ENCODE results near the gene NKD2.

The NKD2 gene

GRCh38 chr5:1032011-1032410 is 23.4 kb downstream of the NKD2 start:
- no peak for DNase-seq

- no peak for DNase-seq
Measured at GRCh38 chr5:1032551-1033027, 24.0 kb downstream of the NKD2 start.

- DNase-seq, result no peak
Measured at GRCh38 chr5:1033178-1033577, 24.6 kb downstream of the NKD2 start.

DNA sequence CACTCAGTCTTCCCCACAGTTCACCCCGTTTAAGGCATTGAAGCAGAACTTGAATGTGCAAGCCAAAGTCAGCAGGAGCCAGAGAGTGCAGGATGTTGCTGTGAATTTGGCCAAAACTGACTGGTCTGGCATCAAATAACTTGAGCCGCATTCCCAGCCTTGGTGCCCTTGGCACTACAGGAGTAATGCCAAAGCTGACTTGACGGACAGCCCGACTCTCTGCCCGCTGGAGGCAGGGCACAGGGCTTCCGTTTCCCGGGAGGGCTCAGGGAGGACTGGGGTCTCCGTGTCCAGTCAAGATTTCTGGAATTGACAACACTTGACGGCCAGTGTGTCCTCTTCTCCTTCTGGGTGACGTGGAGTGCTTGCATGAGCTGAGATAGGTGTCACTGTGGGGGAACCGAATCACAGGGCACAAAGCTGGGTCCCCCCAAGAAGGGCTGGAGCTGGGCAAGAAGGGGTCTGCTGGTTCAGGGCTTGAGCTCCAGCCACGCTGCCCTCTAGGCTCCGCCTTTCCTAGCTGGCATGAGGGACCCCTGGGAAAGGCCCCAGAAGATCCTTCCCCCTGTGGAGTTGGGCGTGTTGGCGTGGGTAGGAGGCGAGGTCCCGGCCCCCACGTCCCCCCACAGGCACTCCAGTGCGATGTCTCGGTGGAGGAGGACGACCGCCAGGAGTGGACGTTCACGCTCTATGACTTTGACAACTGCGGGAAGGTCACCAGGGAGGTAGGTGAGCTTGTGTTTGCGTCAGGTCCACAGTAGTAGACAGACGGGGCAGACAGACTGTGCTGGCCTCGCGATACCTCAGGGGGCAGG is 25.2 kb downstream of the NKD2 start:
- no peak for DNase-seq

- no peak for DNase-seq
Measured at GRCh38 chr5:1034421-1034905, 25.9 kb downstream of the NKD2 start.

- DNase-seq, result no peak
Measured at GRCh38 chr5:1034986-1035385, 26.4 kb downstream of the NKD2 start.

DNA sequence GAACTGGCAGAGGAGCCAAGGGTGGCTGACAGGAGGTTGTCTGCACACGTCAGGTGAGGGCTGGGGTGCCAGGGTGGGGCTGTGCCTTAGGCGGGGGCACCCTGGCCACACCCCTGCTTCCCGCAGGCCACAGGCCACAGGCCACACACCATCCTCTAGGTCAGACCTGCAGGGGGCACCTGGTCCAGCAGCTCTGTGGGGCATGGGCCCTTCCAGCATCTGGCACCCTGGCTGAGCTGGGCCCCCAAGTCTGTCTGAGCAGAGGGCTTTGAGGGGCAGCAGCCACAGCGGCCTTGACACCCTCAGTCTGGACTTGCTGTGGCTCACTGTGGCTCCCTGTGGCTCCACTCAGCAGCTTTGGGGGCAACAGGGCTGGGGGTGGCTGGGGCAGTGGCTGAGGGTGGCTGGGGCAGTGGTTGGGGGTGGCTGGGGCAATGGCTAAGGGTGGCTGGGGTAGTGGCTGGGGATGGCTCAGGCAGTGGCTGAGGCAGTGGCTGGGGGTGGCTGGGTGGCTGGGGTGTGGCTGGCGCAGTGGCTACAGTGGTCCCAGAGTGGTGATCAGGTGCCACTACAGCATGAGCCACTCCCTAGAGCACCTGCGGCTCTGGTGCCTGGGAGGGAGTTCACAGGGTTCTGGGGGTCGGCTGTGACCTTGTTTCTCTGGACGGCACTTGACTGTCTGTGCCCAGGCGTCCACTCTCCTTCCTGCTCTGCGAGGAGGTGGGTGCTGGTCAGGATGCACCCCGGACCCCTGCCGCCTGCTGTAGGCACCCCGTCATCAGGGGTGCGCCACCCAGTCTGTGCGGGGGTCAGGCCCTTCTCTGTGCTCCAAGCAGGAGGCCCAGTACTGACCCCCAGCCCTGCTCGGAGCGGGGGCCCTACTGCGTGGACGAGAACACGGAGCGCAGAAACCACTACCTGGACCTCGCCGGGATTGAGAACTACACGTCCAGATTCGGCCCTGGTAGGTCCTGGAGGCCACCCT is 27.1 kb downstream of the NKD2 start:
- DNase-seq, result no peak

DNA sequence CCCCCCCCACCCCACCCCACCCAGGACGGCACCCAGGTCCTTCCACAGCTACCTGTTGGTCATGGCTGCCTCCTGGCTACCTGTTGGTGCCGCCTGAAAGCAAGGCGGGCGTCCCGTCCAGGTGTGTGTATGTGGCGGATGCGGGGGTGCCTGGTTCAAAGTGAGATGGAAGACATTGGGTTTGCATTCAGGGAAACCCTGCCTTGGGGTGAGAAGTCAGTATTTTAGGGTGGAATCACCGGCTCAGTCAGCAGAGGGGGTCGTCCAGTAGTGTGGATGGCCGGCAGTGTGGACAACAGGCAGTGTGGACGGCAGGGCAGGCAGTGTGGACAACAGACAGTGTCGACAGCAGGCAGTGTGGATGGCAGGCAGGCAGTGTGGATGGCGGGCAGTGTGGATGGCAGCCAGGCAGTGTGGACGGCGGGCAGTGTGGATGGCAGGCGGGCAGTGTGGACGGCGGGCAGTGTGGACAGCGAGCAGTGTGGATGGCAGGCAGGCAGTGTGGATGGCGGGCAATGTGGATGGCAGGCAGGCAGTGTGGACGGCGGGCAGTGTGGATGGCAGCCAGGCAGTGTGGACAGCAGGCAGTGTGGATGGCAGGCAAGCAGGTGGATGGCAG is 28.0 kb downstream of the NKD2 start:
- no peak for DNase-seq

DNA sequence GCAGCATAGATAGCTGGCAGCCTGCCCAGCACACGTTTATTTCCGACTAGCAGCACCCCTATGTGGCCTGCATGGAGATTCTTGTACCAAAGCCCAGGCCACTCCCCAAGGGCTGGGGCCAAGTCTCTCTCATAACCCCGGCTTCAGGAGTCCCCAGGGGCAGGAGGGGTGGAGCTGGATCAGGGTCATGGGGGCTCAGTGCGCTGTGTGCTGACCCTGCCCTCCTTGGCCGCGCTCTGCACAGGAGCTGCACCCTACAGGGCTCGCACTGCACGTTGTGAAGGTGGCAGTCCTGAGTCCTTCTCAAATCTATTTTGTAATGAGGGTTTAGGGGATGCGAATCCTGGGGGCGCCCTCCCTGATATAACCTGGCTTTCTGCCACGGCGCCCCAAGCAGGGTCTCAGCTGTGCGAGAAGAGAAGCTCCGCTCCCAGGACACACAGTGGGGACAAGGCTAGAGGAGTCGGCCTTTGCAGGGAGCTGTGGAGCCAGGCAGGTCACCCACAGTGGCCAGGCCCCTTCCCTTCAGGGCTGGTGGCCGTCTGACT is 28.6 kb downstream of the NKD2 start:
- DNase-seq, result no peak

DNA sequence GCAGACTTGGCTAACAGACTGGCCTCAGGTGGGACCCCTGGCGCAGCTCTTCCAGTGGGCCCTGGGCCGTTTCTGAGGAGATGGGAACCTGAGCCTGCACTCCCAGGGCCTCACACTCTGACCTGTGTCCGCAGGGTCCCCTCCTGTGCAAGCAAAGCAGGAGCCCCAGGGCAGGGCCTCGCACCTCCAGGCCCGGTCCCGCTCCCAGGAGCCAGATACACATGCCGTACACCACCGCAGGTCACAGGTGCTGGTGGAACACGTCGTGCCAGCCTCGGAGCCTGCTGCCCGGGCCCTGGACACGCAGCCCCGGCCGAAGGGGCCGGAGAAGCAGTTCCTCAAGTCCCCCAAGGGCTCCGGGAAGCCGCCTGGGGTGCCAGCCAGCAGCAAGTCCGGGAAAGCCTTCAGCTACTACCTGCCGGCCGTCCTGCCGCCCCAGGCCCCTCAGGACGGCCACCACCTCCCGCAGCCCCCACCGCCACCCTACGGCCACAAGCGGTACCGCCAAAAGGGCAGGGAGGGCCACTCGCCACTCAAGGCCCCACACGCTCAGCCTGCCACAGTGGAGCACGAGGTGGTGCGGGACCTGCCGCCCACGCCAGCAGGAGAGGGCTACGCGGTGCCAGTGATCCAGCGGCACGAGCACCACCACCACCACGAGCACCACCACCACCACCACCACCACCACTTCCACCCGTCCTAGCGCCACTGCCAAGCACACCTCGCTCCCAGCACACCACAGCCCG is 29.2 kb downstream of the NKD2 start:
- DNase-seq, result no peak

- no peak for DNase-seq
Measured at GRCh38 chr5:1038417-1039209, 30.0 kb downstream of the NKD2 start.

GRCh38 chr5:1039210-1039548 is 30.6 kb downstream of the NKD2 start:
- no peak for DNase-seq

- DNase-seq, result no peak
Measured at GRCh38 chr5:1039706-1040260, 31.2 kb downstream of the NKD2 start.

DNA sequence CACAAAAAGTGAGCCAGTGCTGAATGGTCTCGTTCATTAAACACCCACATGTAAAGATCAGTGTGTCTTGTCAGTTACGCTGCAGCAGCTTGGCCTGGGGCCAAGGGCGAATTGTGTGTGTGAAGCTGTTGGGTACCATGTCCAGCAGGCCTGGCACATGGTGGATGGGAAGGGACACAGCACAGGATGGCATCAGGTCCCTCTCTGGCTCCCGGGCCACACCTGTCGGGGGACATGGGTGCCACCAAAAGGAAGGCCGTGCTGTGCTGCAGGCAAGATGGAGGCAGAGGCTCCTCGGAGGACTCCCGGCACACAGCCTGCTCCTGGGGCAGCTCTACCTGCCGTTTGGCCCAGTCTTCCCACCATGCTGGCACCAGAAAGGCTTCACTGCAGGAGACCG is 32.0 kb downstream of the NKD2 start:
- DNase-seq, result no peak

GRCh38 chr5:1041225-1042143 is 32.9 kb downstream of the NKD2 start:
- no peak for DNase-seq

DNA sequence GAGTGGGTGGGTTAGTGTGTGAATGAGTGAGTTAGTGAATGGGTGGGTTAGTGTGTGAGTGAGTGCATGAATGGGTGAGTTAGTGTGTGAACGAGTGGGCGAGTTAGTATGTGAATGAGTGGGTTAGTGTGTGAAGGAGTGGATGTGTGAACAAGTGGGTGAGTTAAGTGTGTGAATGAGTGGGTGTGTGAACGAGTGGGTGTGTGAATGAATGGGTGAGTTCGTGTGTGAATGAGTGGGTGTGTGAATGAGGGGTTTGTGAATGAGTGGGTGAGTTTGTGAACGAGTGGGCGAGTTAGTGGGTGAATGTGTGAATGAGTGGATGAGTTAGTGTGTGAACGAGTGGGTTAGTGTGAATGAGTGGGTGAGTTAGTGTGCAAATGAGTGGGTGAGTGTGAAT is 34.0 kb downstream of the NKD2 start:
- no peak for DNase-seq

DNA sequence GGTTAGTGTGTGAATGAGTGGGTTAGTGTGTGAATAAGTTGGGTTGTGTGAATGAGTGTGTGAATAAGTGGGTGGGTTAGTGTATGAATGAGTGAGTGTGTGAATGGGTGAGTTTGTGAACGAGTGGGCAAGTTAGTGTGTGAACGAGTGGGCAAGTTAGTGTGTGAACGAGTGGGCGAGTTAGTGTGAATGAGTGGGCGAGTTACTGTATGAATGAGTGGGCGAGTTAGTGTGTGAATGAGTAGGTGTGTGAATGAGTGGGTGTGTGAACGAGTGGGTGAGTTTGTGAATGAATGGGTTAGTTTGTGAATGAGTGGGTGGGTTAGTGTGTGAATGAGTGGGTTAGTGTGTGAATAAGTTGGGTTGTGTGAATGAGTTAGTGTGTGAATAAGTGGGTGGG is 34.7 kb downstream of the NKD2 start:
- DNase-seq, result no peak

DNA sequence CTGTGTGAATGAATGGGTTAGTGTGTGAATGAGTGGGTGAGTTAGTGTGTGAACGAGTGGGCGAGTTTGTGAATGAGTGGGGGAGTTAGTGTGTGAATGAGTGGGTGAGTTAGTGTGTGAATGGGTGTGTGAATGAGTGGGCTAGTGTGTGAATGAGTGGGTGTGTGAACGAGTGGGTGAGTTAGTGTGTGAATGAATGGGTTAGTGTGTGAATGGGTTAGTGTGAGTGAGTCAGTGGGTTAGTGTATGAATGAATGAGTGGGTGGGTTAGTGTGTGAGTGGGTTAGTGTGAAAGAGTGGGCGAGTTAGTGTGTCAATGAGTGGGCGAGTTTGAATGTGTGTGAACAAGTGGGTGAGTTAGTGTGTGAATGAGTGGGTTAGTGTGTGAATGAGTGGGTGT is 35.5 kb downstream of the NKD2 start:
- no peak for DNase-seq

GRCh38 chr5:1045960-1046560 is 37.5 kb downstream of the NKD2 start:
- DNase-seq, result no peak
